ENCODE measurements around the gene SRSF3. TPM values are rescaled to one million over a fixed set of nuclear protein-coding genes. Genes with fewer than 3 reads are reported as not detected.
"Not testable (repeated sequence)": the region's sequence is repeated elsewhere in the genome, so short reads cannot be mapped to it uniquely, and the experiment has no call there.

SRSF3 gene
- total RNA-seq, 1 experiment from 2014 or later: 682 TPM

DNA sequence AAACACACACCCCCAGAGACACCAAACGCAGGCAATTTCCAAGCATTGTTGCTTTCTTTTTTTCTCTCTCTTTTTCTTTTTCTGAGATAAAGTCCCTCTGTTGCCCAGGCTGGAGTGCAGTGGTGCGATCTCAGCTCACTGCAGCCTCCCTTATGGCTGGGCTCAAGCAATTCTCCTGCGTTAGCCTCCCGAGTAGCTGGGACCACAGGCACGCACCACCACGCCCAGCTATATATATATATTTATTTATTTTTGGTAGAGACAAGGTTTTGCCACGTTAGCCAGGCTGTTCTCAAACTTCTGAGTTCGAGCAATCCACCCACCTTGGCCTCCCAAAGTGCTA, 14.0 kb upstream of the SRSF3 start:
- intact Hi-C loops (cut with micrococcal nuclease; ENCODE audit: unreplicated experiment): no loop called here
- Histone ChIP-seq H3K36me3 (ENCODE audit: insufficient read depth, low read length, poor library complexity, severe bottlenecking) (no peaks in the 10 kb centered on the region), H3K27ac (ENCODE audit: low read depth, low read length, poor library complexity, severe bottlenecking) (no peak overlapping the region), H3K27me3 (replicated peaks; ENCODE audit: insufficient read depth, low read depth, low read length, poor library complexity) (no peaks in the 10 kb centered on the region), H3K4me1 (ENCODE audit: insufficient read depth, low read length, poor library complexity, severe bottlenecking) (no peaks in the 10 kb centered on the region), H3K4me3 (ENCODE audit: low read depth, low read length, poor library complexity, severe bottlenecking) (no peak overlapping the region), H3K9me3 (ENCODE audit: low read depth, low read length, poor library complexity, severe bottlenecking) (no peaks in the 10 kb centered on the region)
- TF ChIP-seq CTCF (conservative IDR thresholded peaks at IDR 0.05; ENCODE audit: low read depth, low read length): no peak
- no peak for TF ChIP-seq EZH2 (IDR thresholded peaks at IDR 0.05; ENCODE audit: borderline replicate concordance, low read depth, low read length, poor library complexity, severe bottlenecking)
- no peak for DNase-seq (ENCODE audit: low spot score)
- ChIA-PET POLR2A (ENCODE audit: low non-redundant PET) (no interaction called here), CTCF (no interaction called here)
- no TSS peak for BruUV-seq (replicated peaks)

- TF ChIP-seq CTCF (conservative IDR thresholded peaks at IDR 0.05; ENCODE audit: low read depth, low read length): no peak
- no peak for TF ChIP-seq EZH2 (IDR thresholded peaks at IDR 0.05; ENCODE audit: borderline replicate concordance, low read depth, low read length, poor library complexity, severe bottlenecking)
- Histone ChIP-seq H3K27ac (ENCODE audit: low read depth, low read length, poor library complexity, severe bottlenecking) (no peak overlapping the region), H3K9me3 (ENCODE audit: low read depth, low read length, poor library complexity, severe bottlenecking) (no peaks in the 10 kb centered on the region), H3K4me3 (ENCODE audit: low read depth, low read length, poor library complexity, severe bottlenecking) (no peak overlapping the region), H3K36me3 (ENCODE audit: insufficient read depth, low read length, poor library complexity, severe bottlenecking) (no peaks in the 10 kb centered on the region), H3K27me3 (replicated peaks; ENCODE audit: insufficient read depth, low read depth, low read length, poor library complexity) (no peaks in the 10 kb centered on the region), H3K4me1 (ENCODE audit: insufficient read depth, low read length, poor library complexity, severe bottlenecking) (no peaks in the 10 kb centered on the region)
- intact Hi-C loops (cut with micrococcal nuclease; ENCODE audit: unreplicated experiment): no loop called here
- ChIA-PET CTCF (no interaction called here), POLR2A (ENCODE audit: low non-redundant PET) (no interaction called here)
- no peak for DNase-seq (ENCODE audit: low spot score)
- no TSS peak for BruUV-seq (replicated peaks)
Measured at GRCh38 chr6:36581716-36582115, 12.4 kb upstream of the SRSF3 start.

DNA sequence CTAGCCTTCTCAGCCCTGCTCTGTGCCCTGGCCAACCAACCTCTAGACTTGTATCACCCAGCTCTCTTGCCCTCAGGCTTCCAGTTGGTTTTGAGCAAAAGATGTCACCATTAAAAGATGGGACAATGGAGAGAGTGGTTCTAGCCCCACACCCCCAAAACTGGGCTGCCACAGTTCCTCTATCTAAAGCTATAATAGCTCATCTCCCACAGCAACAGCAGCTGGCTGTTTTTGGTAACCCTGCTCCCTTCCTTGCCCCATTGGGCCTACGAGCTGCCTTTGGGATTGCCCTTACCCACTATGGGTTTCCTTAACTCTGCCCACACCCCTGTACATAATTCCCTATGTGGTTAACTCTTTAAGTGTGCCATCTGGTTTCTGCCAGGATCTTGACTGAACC, 7.6 kb upstream of the SRSF3 start:
- Histone ChIP-seq H3K27me3 (replicated peaks; ENCODE audit: insufficient read depth, low read depth, low read length, poor library complexity) (no peaks in the 10 kb centered on the region), H3K9me3 (ENCODE audit: low read depth, low read length, poor library complexity, severe bottlenecking) (no peaks in the 10 kb centered on the region), H3K27ac (ENCODE audit: low read depth, low read length, poor library complexity, severe bottlenecking) (no peak overlapping the region), H3K4me1 (ENCODE audit: insufficient read depth, low read length, poor library complexity, severe bottlenecking) (no peaks in the 10 kb centered on the region), H3K4me3 (ENCODE audit: low read depth, low read length, poor library complexity, severe bottlenecking) (no peak overlapping the region), H3K36me3 (ENCODE audit: insufficient read depth, low read length, poor library complexity, severe bottlenecking) (no peaks in the 10 kb centered on the region)
- TF ChIP-seq EZH2 (IDR thresholded peaks at IDR 0.05; ENCODE audit: borderline replicate concordance, low read depth, low read length, poor library complexity, severe bottlenecking) (no peak), CTCF (conservative IDR thresholded peaks at IDR 0.05; ENCODE audit: low read depth, low read length) (no peak)
- intact Hi-C loops (cut with micrococcal nuclease; ENCODE audit: unreplicated experiment): no loop called here
- POLR2A ChIA-PET (ENCODE audit: low non-redundant PET): no interaction called here
- CTCF ChIA-PET: no interaction called here
- no TSS peak for BruUV-seq (replicated peaks)
- DNase-seq (ENCODE audit: low spot score): no peak

DNA sequence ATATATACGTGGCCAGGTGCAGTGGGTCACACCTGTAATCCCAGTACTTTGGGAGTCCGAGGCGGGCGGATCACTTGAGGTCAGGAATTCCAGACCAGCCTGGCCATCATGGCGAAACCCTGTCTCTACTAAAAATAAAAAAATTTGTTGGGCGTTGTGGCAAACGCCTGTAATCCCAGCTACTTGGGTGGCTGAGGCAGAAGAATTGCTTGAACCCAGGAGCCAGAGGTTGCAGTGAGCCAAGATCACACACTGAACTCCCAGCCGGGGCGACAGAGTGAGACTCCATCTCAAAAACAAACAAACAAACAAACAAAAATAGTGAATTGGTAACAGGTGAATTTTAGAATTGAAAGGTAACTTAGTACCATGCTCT, 5.1 kb upstream of the SRSF3 start:
- H3K27ac ChIP-seq (ENCODE audit: low read depth, low read length, poor library complexity, severe bottlenecking); H3K9me3 ChIP-seq (ENCODE audit: low read depth, low read length, poor library complexity, severe bottlenecking); H3K36me3 ChIP-seq (ENCODE audit: insufficient read depth, low read length, poor library complexity, severe bottlenecking); CTCF ChIA-PET; BruUV-seq (replicated peaks); intact Hi-C loops (cut with micrococcal nuclease; ENCODE audit: unreplicated experiment); H3K4me3 ChIP-seq (ENCODE audit: low read depth, low read length, poor library complexity, severe bottlenecking); H3K4me1 ChIP-seq (ENCODE audit: insufficient read depth, low read length, poor library complexity, severe bottlenecking); DNase-seq (ENCODE audit: low spot score); POLR2A ChIA-PET (ENCODE audit: low non-redundant PET); H3K27me3 ChIP-seq (replicated peaks; ENCODE audit: insufficient read depth, low read depth, low read length, poor library complexity): not testable (repeated sequence)
